NOMO-1 treated with dmso at 0.1 percent for 144 hours (cell line): Measurements from ENCODE around the gene EPHB1.

Source experiments
- DNase-seq: peaks from one replicate; lab custom pipeline; 2025; ENCODE audit not compliant: unreplicated experiment; lab: John Stamatoyannopoulos, UW

EPHB1 gene

GRCh38 chr3:134807189-134807588 is 12.1 kb downstream of the EPHB1 start:
- no peak for DNase-seq

GRCh38 chr3:134808835-134809234 is 13.8 kb downstream of the EPHB1 start:
- no peak for DNase-seq

GRCh38 chr3:134809427-134810051 is 14.5 kb downstream of the EPHB1 start:
- no peak for DNase-seq

- no peak for DNase-seq
Observed at GRCh38 chr3:134810052-134810435, 15.0 kb downstream of the EPHB1 start.

- DNase-seq: no peak
Observed at GRCh38 chr3:134810850-134811249, 15.8 kb downstream of the EPHB1 start.

GRCh38 chr3:134813618-134814017 is 18.6 kb downstream of the EPHB1 start:
- DNase-seq: no peak

- DNase-seq: no peak
Observed at GRCh38 chr3:134815519-134815918, 20.5 kb downstream of the EPHB1 start.

- no peak for DNase-seq
Observed at GRCh38 chr3:134816623-134817022, 21.6 kb downstream of the EPHB1 start.

- no peak for DNase-seq
Observed at GRCh38 chr3:134817297-134817696, 22.2 kb downstream of the EPHB1 start.

GRCh38 chr3:134820994-134821393 is 25.9 kb downstream of the EPHB1 start:
- no peak for DNase-seq

GRCh38 chr3:134822090-134822489 is 27.0 kb downstream of the EPHB1 start:
- no peak for DNase-seq

GRCh38 chr3:134823679-134824078 is 28.6 kb downstream of the EPHB1 start:
- DNase-seq: no peak

GRCh38 chr3:134824791-134825190 is 29.7 kb downstream of the EPHB1 start:
- no peak for DNase-seq

GRCh38 chr3:134827213-134827612 is 32.2 kb downstream of the EPHB1 start:
- DNase-seq: no peak

GRCh38 chr3:134829721-134830120 is 34.7 kb downstream of the EPHB1 start:
- no peak for DNase-seq

GRCh38 chr3:134832585-134832984 is 37.5 kb downstream of the EPHB1 start:
- no peak for DNase-seq

- no peak for DNase-seq
Observed at GRCh38 chr3:134833453-134834163, 38.5 kb downstream of the EPHB1 start.

- DNase-seq: no peak
Observed at GRCh38 chr3:134836921-134837320, 41.9 kb downstream of the EPHB1 start.

GRCh38 chr3:134838599-134838998 is 43.5 kb downstream of the EPHB1 start:
- no peak for DNase-seq

- no peak for DNase-seq
Observed at GRCh38 chr3:134839422-134839821, 44.4 kb downstream of the EPHB1 start.

GRCh38 chr3:134839990-134840389 is 44.9 kb downstream of the EPHB1 start:
- DNase-seq: no peak

- no peak for DNase-seq
Observed at GRCh38 chr3:134840459-134840858, 45.4 kb downstream of the EPHB1 start.

GRCh38 chr3:134846084-134846483 is 51.0 kb downstream of the EPHB1 start:
- DNase-seq: no peak
